CD4-positive, alpha-beta T cell treated with Interleukin-15 for 4 hours (primary cell): ENCODE measurements around the gene GRWD1.

Experiments used
- DNase-seq: peaks from one replicate; pipeline ENCODE4 v3.0.0-alpha.2; 2020; ENCODE audit warnings: low spot score

Gene GRWD1

DNA sequence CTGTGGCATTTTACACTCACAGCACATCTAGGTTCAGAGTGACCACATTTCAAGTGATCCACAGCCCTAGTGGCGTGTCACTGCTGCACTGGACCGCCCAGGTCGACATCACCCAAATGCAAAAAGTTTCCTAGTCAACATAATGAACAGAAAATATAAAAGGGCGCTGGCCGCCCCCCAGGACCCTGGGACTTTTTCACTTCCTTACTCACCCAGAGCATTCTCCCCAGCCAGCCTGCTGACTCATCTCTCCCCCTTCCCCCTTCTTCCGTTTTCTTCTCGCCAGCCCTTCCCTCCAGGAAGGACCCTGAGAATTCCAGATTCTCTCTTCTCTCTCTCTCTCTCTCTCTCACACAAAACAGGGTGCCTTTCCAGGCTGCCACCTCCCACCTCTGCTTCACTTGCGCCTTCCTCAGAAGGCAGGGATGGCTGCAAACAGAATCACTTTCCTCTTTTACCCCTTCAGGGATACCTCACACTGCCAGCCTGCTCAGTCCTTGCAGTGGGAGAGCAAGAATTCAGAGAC, 21.0 kb upstream of the GRWD1 start:
- no peak for DNase-seq

DNA sequence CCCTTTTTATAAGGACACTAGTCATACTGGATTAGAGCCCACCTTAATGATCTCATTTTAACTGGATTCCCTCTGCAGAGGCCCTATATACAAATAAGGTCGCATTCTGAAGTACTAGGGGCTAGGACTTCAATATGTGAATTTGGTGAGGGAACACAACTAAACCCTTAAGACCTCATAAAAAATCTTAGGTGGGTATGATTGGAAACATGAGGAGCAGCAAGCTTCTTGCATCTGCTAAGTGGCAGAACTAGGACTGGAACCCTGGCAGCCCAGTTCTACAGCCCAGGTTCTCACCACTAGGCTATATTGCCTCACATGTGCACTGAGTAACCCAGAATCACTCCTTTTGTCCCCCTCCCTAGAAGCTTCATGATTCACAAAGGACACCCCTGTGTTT, 17.1 kb upstream of the GRWD1 start:
- no peak for DNase-seq

DNA sequence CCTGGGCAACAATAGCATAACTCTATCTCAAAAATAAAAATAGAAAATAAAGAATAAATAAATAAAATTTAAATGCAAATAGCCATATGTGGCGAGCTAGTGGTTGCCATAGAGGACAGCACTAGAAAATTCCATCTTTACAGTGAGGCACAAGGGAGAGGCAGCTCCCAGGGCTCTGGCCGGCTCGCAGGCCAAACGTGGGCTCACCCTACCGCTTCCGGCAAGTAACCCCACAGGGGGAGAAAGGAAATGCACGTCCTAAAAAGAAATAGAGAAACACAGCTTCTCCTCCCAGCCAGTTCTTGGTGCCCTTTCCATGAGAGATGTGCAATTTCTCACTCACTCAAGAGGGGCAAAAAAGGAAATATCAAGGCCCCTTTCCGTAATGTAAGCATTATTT, 12.4 kb upstream of the GRWD1 start:
- no peak for DNase-seq

DNA sequence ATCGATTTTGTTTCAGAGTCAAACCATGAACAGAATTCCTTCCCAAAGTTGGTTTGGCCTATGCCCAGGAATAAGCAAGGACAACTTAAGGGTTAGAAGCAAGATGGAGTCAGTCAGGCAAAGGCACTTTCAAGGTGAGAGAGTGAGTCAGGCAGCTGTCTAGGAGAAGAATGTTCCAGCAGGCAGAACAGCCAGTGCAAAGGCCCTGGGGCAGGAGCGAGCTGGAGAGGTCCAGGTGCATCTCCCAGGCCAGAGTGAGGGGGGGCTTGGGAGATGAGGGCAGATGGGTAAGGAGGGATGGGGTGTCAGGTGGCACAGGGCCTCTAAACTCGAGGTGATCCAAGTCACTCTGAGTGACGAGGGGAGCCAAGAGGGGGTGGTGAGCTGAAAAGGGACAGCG, 9.2 kb upstream of the GRWD1 start:
- DNase-seq: no peak

DNA sequence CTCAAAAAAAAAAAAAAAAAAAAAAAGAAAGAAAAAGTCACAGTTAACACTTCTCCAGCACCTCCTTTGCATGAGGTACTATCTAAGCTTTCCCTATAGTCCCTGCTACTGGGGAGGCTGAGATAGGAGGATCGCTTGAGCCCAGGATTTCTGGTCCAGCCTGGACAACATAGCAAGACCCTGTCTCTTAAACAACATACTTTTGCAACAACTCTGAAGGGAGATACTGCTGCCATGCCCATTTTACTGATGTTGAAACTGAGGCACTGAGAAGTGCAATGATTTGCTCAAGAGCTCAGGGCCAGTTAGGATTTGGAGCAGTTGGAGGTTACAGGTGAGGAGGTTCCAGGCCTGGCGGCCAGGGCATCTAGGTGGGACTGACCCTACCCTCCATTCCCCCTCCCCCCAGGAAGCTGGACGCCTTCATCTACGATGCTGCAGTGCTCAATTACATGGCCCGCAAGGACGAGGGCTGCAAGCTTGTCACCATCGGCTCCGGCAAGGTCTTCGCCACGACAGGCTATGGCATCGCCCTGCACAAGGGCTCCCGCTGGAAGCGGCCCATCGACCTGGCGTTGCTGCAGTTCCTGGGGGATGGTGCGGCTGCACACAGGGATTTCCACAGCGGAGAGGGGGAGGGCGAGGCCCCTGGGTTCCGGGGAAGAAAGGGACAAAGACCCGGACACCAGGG, 4.3 kb upstream of the GRWD1 start:
- DNase-seq: no peak

DNA sequence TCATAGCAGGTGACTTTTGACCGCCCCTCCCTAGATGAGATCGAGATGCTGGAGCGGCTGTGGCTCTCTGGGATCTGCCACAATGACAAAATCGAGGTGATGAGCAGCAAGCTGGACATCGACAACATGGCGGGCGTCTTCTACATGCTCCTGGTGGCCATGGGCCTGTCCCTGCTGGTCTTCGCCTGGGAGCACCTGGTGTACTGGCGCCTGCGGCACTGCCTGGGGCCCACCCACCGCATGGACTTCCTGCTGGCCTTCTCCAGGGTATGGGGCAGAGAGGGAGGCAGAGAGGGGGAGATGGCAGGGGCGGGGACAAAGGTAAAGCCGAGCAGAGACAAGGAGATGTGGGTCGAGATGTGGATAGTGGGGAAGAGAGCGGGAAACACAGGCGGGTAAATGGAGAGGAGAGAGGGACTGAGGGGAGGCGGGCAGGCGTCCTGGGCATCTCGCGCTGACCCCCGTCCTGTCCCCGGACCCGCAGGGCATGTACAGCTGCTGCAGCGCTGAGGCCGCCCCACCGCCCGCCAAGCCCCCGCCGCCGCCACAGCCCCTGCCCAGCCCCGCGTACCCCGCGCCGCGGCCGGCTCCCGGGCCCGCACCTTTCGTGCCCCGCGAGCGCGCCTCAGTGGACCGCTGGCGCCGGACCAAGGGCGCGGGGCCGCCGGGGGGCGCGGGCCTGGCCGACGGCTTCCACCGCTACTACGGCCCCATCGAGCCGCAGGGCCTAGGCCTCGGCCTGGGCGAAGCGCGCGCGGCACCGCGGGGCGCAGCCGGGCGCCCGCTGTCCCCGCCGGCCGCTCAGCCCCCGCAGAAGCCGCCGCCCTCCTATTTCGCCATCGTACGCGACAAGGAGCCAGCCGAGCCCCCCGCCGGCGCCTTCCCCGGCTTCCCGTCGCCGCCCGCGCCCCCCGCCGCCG, 3.4 kb upstream of the GRWD1 start:
- no peak for DNase-seq

DNA sequence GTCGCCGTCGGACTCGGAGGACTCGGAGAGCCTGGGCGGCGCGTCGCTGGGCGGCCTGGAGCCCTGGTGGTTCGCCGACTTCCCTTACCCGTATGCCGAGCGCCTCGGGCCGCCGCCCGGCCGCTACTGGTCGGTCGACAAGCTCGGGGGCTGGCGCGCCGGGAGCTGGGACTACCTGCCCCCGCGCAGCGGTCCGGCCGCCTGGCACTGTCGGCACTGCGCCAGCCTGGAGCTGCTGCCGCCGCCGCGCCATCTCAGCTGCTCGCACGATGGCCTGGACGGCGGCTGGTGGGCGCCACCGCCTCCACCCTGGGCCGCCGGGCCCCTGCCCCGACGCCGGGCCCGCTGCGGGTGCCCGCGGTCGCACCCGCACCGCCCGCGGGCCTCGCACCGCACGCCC, 2.5 kb upstream of the GRWD1 start:
- DNase-seq: no peak

DNA sequence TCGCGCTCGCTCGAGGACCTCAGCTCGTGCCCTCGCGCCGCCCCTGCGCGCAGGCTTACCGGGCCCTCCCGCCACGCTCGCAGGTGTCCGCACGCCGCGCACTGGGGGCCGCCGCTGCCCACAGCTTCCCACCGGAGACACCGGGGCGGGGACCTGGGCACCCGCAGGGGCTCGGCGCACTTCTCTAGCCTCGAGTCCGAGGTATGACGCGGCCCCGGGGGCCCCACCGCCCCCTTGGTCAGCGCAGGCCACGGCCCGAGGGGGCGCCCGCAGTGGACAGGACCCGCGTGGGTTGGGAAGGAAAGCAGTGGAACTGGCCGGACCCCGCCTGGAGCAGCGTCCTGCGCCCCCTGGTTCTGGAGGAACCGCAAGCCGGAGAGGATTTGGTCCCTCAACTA, 2.1 kb upstream of the GRWD1 start:
- no peak for DNase-seq

DNA sequence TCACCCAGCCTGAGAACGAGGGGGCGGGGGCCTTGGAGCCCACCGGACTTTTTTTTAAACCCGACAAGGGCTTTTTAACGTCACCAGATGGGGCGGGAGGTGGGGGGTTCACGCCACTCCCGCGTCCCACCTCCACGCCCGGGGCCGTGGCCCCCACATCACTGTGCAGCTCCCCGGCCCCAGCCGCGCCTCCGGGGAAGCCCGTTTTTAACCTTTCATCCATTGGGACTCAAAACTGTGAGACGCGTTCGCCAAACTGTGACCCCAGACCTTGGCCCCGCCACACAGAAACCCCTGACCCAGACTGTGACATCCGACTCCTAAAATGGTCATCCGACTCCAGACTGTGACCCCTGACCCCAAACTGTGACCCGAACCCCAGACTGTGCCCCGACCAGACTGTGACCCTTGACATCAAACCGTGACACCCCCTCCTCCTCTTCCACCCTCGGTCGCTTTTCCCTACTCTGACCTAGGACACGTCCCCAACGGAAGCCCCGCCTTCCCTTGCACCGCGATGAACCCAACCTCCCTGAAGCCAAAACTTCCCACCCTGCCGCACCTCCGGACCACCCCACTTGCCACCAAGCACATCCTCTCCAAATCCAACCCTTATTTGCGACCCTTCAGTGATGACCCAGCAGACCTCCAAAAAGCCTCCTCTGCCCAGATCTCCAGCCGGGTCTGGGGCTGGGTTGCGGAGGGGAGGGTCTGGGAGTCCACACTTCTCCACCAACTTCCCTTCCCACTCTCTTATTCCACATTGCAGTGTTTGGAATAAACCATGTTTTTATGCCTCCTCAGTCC, 1.5 kb upstream of the GRWD1 start:
- no peak for DNase-seq

DNA sequence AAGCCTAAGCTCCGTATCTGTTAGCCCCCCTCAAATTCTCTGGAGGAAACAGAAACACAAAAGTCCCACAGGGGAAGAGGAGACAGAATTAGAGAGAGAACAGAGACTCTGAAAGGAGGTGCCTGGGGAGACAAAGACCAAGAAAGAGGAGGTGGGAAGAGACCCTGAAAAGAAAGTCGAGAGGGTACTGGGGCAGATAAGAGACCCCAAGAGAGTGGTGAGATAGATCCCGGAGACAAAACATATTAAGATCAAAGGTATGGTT, 915 bp upstream of the GRWD1 start:
- no peak for DNase-seq

DNA sequence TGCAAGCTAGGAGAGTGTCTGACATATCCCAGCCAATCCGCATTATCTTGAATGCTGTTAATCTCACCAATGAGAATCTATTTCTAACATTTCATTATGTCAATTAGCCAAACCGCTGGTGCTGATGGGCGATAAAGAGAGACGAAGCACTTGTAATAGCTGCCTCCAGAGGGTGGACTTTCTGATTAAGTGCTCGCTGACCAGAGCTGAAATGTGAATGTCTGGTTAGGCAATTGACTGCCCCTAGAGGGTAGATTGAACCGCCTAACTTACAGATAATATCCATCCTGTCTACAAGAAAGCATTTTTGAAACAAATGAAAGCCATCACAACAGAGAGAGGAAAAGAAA, 552 bp upstream of the GRWD1 start:
- peak; percentile 41 for DNase-seq

DNA sequence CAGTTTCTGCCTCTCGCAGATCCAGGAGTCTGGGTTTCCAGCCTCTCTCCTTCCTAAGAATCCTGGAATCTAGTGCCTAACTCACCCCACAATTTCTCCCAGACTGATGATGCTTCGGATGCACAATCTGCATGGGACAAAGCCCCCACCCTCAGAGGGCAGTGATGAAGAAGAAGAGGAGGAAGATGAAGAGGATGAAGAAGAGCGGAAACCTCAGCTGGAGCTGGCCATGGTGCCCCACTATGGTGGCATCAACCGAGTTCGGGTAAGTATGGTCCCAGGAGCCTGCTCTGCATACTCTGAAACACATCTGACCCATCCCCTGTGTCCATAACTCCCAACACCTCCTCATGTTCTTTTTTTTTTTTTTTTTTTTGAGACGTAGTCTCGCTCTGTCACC, 796 bp downstream of the GRWD1 start:
- no peak for DNase-seq

DNA sequence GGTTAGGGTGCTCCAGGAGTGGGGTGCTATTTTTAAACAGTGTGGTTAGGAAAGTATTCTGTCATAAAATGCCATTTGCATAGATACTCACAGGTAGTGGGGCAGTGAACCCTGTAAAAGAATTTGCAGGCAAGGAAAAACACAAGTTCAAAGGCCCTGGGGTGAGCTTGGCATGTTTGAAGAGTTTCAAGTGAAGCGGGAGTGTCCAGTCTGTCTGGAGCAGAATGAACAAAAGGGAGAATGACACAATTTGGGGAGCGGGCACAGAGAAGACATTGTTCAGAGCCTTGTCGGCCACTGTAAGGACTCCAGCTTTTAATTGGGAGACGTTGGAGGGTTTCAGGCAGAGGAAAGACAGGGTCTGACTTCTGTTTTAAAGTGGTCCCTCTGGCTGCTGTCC, 2.8 kb downstream of the GRWD1 start:
- no peak for DNase-seq

DNA sequence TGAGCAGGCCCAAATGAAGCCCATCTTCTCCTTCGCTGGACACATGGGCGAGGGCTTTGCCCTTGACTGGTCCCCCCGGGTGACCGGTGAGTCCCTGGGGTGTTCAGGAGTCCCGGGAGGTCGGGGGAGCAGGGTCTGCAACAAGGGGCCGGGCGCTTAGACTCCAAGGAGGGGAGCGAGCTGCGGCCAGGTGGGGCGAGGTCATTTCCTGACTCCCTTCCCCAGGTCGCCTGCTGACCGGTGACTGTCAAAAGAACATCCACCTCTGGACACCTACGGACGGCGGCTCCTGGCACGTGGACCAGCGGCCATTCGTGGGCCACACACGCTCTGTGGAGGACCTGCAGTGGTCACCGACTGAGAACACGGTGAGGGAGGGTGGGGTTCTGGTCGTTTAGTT, 4.7 kb downstream of the GRWD1 start:
- no peak for DNase-seq

DNA sequence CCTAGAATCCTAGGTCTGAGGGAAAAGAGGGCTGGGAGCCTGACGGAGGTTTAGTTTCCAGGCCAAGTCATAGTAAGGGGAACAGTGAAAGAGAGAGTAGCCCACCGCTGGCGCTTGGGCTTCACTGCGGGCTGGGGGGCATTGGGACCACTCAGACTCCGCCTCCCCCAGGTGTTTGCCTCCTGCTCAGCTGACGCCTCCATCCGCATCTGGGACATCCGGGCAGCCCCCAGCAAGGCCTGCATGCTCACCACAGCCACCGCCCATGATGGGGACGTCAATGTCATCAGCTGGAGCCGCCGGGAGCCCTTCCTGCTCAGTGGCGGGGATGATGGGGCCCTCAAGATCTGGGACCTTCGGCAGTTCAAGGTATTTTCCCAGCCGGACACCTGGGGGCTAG, 5.1 kb downstream of the GRWD1 start:
- DNase-seq: no peak

DNA sequence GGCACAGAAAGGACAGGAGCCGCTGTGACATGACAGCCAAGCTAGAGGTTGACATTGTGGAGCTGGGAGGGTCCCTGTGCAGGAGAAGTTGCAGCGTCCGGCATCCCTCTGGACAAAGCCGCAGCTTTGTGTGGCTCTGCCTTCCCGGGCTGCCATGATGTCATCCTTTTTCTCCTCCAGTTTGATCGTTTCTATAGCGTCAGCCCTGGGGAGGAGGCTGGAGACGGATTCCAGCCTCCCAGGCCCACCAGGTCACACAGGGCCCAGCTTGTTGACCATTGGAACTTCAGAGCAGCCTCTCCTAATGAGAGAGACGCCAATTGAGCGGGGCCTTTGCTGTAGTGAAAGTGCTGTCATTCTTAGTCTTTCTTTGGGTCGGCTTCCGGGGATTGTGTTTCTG, 5.8 kb downstream of the GRWD1 start:
- DNase-seq: no peak

DNA sequence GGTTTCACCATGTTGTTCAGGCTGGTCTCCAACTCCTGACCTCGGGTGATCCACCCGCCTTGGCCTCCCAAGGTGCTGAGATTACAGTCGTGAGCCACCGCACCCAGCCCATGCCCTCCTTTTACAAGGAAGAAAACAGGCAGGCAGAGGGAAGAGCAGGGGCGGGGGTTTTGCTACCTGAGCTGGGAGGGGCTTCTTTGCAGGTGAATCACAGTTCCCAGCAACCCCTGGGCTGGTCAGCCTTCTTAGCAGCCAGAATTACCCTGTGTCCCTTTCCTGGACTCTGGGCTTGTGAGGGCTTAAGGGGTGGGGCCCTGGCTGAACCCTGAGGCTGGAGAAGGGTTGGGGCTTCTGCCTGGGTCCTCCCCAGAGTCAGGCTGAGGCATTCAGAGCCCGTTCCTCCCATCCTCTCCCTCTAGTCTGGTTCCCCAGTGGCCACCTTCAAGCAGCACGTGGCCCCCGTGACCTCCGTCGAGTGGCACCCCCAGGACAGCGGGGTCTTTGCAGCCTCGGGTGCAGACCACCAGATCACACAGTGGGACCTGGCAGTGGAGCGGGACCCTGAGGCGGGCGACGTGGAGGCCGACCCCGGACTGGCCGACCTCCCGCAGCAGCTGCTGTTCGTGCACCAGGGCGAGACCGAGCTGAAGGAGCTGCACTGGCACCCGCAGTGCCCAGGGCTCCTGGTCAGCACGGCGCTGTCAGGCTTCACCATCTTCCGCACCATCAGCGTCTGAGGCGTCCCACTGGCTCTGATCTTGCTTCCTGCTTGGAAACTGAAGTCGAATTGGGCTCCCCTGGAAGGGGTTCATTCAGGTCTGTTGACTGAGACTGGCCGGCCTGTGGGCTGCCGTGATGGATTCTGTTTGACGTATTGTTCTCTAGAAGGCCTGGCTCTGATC, 6.8 kb downstream of the GRWD1 start:
- DNase-seq: no peak

DNA sequence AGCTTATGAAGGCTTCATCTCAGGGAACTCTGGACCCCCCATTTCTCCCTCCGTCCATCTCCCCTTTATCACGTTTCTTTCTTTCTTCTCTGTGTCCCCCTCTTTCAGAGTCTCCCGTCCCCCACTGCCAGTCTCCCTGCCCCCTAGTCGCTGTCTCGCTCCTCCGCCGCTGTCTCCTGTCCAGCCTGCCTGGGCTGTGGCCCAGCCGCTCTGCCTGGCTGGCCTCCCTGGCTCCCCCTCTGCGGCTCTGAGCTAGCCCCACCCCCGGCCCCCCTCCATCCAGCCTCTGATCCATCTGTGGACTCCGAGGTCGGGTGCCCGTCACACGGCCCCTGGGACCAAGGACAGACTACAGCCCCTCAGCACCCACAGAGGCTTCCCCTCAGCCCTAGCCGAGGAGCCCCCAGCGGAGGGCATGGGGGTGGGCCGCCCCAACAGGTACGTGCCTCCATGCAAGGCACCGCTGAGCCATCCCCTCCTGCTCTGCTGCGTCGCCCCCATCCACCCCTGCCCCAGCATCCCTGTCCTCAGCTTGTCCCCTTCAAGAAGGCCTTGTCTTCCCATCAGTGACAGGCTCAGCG, 8.5 kb downstream of the GRWD1 start:
- no peak for DNase-seq

DNA sequence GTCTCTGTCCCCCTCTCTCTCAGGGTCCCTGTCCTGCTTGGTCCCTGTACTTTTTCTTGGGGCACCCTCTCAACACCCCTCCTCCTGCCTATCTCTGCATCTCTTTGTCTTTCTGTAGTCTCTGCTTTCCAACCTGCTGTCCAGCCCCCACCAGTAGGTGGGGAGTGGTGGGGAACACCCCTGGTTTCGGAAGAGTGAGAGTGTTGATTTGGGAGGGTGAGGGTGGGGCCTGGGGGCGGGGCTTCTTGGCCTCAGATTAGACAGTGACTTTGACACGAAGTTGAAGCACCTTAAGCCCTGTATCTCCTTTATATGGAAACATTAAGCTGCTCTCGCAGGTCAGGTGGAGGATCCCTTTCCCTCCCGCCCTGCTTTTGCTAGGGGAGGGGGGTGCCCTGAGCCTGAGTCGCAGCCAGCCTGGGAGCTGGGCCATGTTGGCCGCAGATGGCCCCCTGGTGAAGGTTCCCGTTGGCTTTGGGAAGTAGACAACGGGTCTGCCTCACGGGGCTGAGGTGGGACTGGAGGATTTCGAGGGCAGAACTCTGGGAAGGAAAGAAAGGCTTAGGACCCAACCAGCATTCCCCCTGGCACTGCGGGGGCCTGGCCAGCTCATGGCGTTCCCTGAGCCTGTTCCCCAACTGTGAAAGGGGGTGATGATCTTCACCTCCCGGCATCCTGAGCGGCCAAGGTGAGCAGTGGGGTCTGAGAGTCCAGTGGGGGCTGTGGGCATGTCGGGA, 9.6 kb downstream of the GRWD1 start, which contains the start of gene KCNJ14:
TSS of gene KCNJ14 (plus strand) at position 404 of the 737 bp plus-strand sequence. CDS start 6,151 bp downstream, outside the sequence.
- no peak for DNase-seq

DNA sequence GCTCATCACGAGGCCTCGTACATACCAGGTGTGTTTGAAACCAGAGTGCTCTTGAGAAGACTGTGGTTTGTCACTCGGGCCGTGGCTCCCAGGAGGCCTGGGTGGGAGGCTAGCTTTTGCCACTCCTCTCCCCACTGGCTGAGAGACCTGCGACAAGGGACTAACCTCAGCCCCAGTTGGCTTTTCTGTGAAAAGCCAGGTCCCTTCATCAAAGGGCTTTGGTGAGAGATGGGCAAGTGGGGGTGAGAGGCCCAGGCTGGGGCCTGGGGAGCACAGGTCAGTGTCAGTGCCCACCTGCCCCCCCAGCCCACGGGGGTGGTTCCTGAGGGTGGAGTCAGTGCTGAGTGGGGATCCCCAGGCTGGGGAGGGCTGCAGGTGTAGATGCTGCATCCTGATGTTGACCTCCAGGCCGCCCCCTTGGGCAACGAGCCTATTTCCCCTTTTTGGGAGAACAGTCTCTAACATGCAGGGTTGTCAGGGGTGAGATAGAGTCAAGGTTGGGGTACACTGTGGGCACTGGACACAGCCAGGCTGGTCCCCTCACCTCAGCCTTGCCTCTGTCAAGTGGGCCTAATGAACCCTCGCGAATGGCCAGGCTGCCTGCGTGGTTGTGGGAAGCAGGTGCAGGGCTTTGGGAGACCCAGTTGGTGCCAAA, 10.3 kb downstream of the GRWD1 start:
- no peak for DNase-seq
